ENCODE results near the gene IL4R.

IL4R gene

GRCh38 chr16:27363246-27363632 is 49.5 kb downstream of the IL4R start:
- DNase-seq, result no peak

DNA sequence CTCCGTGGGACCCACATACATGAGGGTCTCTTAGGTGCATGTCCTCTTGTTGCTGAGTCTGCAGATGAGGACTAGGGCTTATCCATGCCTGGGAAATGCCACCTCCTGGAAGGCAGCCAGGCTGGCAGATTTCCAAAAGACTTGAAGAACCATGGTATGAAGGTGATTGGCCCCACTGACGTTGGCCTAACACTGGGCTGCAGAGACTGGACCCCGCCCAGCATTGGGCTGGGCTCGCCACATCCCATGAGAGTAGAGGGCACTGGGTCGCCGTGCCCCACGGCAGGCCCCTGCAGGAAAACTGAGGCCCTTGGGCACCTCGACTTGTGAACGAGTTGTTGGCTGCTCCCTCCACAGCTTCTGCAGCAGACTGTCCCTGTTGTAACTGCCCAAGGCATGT is 50.0 kb downstream of the IL4R start:
- DNase-seq, result no peak

DNA sequence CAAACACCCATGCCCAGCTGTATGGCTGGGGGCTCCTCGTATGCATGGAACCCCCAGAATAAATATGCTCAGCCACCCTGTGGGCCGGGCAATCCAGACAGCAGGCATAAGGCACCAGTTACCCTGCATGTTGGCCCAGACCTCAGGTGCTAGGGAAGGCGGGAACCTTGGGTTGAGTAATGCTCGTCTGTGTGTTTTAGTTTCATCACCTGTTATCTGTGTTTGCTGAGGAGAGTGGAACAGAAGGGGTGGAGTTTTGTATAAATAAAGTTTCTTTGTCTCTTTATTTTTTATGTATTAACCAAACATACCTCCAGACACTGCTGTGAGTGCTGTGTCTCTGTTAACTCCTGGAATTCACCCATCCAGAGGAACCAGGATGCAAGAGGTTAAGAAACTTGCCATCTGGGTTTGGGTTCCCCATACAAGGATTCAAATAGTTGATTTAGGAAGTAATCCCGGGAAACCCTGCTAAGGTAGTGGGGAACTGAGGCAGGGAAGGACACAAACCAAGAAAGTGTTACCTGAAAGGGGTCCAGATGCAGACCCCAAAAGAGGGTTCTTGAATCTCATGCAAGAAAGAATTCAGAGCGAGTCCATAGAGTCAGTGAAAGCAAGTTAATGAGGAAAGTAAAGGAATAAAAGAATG is 50.8 kb downstream of the IL4R start:
- no peak for DNase-seq

DNA sequence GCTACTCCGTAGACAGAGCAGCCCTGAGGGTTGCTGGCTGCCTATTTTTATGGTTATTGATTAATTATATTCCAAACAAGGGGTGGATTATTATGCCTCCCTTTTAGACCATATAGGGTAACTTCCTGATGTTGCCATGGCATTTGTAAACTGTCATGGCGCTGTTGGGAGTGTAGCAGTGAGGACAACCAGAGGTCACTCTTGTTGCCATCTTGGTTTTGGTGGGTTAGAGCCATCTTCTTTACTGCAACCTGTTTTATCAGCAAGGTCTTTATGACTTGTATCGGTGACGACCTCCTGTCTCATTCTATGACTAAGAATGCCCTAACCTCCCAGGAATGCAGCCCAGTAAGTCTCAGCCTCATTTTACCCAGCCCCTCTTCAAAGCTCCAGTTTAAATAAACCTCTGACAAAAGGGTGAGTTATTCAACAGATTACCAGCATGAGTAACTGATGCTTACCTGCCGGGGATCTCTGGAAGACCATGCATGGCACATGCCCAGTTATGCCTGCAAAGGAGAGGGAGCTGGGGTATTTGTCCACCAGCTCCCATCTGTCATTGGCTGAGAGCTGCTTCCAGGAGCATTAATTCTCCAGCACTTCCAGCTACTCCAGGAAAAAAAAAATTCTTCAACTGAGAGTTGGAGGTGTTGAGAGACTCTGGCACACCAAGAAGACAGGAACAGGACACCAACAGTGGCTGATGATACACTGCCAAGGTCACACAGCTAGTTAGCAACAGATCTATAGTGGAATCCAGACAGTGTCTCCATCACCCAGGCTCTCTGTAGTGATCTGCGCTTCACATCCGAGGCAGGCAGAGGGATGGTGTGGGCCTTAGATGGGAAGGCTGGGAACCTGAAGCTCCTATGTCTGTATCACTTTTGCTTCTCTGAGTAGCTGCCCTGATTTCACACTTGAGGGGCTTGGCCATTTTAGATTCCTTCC is 51.6 kb downstream of the IL4R start:
- no peak for DNase-seq

GRCh38 chr16:27366687-27367460 is 53.1 kb downstream of the IL4R start:
- peak; percentile 45 for DNase-seq

- DNase-seq, result peak; percentile 75
Observed at GRCh38 chr16:27367461-27368357, 53.9 kb downstream of the IL4R start.

GRCh38 chr16:27368358-27368722 is 54.6 kb downstream of the IL4R start:
- no peak for DNase-seq

DNA sequence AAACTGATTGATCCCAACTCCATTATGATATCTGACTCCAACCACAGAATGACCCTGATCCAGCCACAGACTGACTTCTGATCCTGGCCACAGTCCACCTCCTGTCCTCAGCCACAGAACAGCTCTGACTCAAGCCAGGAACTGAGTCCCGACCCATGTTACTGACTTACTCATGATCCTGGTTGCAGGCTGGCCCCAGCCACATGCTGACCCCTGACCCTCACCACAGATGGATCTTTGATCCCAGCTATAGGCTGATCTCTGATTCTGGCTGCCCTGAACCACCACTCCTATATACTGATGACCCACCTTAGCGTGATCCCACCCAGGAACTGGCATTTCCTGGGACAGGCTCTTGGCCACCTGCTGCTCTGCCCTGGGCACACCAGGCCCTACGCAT is 56.0 kb downstream of the IL4R start:
- no peak for DNase-seq

DNA sequence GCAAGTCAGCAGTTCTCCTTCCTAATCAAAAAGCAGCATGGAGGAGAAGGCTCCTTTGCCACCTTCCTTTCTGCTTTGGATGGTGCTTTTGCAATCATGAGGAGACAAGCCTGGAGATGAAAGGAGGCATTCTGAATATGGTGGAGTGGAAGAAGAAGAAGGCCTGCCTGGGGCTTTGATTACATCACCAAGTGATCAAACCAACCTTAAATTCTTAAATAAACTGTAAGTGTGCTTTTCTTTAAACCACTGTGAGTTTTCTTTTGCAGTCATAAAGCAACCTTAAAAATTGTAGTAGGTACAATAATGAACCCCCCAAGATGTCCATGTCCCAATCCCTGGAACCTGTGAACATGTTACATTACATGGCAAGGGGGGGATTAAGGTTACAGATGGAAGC is 56.5 kb downstream of the IL4R start:
- no peak for DNase-seq

GRCh38 chr16:27373312-27373711 is 59.5 kb downstream of the IL4R start:
- DNase-seq, result no peak

- no peak for DNase-seq
Observed at GRCh38 chr16:27374221-27374803, 60.5 kb downstream of the IL4R start.

DNA sequence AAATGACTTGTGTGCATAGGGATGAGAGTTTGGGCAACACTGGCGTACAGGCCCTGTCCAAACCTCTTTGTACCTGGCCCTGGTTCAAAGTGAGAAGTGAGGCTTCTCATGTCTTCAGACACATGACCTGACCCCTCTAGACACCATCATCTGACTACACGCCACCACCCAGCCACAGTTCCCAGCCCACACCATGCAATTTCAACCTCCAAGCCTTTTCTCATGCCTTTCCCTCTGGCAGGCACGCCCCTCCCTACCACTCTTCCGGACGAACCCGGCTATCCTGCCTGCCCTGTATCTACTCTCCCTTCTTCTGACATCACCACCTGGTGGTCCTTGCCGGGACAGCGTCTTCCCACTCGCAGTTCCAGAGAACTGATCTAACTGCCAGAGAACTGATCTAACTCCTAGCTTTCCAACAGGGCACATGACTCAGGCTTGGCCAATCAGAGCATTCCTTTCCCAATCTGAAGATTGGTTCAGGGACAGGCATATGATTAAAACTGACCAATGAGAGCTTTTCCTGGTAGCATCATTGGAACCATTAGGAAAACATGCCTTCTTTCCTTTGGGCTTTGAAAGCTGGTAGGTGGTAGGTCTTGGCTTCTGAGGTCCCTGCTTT is 61.1 kb downstream of the IL4R start:
- peak; percentile 74 for DNase-seq

GRCh38 chr16:27377666-27378485 is 64.1 kb downstream of the IL4R start:
- DNase-seq, result no peak

DNA sequence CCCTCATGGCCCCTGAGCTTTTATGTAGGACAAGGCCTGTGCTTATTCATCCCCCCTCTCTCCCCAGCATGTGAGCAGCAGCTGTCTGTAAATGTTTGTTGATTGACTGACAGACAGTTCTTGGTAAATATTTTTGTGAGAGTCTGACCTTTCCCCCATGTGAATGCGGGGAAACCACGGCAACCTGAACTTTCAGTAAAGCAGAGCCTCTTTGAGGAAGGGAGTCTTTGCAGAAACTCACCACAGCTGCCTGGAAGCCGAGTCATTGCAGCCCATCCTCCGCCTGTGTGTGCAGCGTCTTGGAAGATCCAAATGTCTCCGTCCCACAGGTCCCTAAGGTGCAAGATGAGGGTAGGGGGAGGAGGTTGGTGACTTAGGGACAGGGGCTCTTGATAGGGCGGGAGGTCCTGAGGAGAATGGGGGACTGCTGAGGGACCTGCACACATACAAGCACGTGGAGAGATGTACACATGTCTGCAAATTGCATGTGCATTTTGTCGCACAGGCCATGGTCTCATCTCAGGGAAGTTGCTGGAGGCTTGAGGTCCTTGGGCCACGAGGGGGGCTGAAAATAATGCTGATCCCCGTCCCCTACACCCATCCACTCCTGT is 65.2 kb downstream of the IL4R start:
- no peak for DNase-seq

DNA sequence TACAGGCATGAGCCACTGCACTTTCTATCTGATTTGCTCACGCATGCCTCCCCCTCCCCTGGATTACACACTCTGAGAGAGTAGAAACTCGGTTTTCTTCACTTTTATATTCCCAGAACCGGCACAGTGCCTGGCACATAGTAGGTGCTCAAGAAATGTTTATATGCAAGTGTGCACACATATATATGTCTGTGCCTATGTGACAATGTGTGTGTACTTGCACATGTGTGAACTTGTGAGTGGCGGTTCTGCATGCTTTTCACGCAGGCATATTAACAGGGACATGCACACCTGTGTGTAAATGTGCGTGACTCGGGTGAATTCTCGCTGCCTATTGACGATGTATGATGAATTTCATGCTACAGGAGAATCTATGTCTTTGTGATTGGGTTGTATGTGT is 66.1 kb downstream of the IL4R start:
- DNase-seq, result no peak

- DNase-seq, result no peak
Observed at GRCh38 chr16:27381236-27381635, 67.5 kb downstream of the IL4R start.

DNA sequence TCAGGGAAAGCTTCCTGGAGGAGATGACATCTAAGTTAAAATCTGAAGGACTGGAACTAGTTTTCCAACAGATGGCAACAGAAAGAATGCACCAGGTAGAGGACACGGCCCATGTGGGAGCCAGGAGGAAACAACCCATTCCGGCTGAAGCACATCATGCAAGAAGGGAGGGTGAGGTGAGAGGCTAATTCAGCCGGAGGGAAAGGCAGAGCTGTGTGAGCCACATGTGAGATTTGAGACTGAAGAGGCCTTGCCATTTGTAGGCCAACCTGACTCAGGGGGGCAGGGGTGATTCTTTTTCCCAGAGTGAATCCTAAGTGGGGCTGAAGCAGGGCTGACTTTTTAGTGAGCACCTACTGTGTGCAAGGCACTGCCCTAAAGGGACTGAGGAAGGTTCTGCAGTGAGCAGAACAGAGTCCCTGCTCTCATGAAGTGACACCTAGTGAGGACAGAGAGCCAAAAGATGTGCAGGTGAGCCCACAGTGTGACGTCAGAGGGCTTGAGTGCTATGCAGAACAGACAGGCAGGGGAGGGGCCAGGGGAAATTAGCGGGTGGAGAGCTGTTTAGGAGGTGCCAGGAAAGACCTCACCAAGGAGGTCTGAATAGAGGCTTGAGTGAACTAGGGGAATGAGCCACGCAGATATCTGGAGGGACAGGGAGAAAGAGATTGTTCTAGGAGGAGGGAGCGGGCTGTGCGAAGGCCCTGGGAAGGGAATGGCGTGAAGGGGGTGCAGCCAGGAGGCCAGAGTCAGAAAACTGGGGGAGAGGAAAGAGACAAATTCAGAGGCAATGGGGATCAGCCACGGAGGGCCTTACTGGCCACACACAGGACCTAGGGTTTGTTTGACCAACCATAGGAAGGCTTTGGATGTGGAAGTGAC is 68.4 kb downstream of the IL4R start:
- DNase-seq, result no peak

GRCh38 chr16:27383556-27384243 is 69.9 kb downstream of the IL4R start:
- DNase-seq, result no peak

- no peak for DNase-seq
Observed at GRCh38 chr16:27384425-27384824, 70.7 kb downstream of the IL4R start.
